K562 (cell line): ENCODE measurements around the gene ZP1. TPM values are rescaled to one million over a fixed set of nuclear protein-coding genes. Genes with fewer than 3 reads are reported as not detected.

Source experiments
- ATF7 ChIP-seq: fragments of 450-650 bp; IDR thresholded peaks from 2 replicates; pipeline ENCODE4 v1.7.1; 2014; ENCODE audit warnings: mild to moderate bottlenecking, moderate library complexity
- CBX3 ChIP-seq, 2 experiments: IDR thresholded peaks; 1 replicate in 1 of 2; 2 replicates in 1 of 2; pipeline ENCODE4 v1.6.1; 2012; ENCODE audit warnings: inconsistent platforms in 2 of 2, low read length in 2 of 2, borderline replicate concordance in 1 of 2, control low read depth in 1 of 2
- CHCHD3 ChIP-seq: fragments of 250-450 bp; sonication (Bioruptor Pico); IDR thresholded peaks from 2 replicates; pipeline ENCODE4 v2.1.2; 2022; ENCODE audit warnings: mild to moderate bottlenecking
- ETV5 ChIP-seq: sonication (generic); formaldehyde crosslinking; IDR thresholded peaks from 2 replicates; pipeline ENCODE4 v1.4.0; 2020; ENCODE audit warnings: low read depth, mild to moderate bottlenecking, missing genetic modification reagents
- HDAC1 ChIP-seq, 2 experiments: fragments of 450-650 bp; IDR thresholded peaks; 2 replicates each; pipeline ENCODE4 v1.6.1; 2016 to 2017; ENCODE audit warnings: inconsistent platforms in 1 of 2, mild to moderate bottlenecking in 1 of 2, moderate library complexity in 1 of 2
- HNRNPLL ChIP-seq: fragments of 200-400 bp; formaldehyde crosslinking; IDR thresholded peaks from 2 replicates; pipeline ENCODE4 v1.6.1; 2017; ENCODE audit warnings: low read length, low read depth, mild to moderate bottlenecking; ENCODE audit not compliant: poor library complexity, severe bottlenecking
- JUN ChIP-seq, 2 experiments: sonication (generic) in 1 of 2; formaldehyde crosslinking in 1 of 2; IDR thresholded peaks; 2 replicates each; pipeline versions ENCODE4 v1.6.1 to v1.8.0; 2012 to 2022; ENCODE audit warnings: borderline replicate concordance in 2 of 2, mild to moderate bottlenecking in 2 of 2, improper control_type of control experiment in 1 of 2, low read depth in 1 of 2, low read length in 1 of 2, missing genetic modification reagents in 1 of 2
- KLF13 ChIP-seq: fragments of 450-650 bp; IDR thresholded peaks from 2 replicates; pipeline ENCODE4 v1.6.1; 2016; ENCODE audit warnings: missing genetic modification characterization, low read depth, mild to moderate bottlenecking, missing compliant biosample characterization, moderate library complexity, borderline replicate concordance
- NUFIP1 ChIP-seq: fragments of 450-650 bp; IDR thresholded peaks from 2 replicates; pipeline ENCODE4 v1.6.1; 2018; ENCODE audit not compliant: partially characterized antibody
- PHF8 ChIP-seq: fragments of 200-600 bp; sonication (generic); IDR thresholded peaks from 2 replicates; pipeline ENCODE4 v1.6.1; 2012; ENCODE audit warnings: mixed run types, mild to moderate bottlenecking, inconsistent platforms, low read length, moderate library complexity, borderline replicate concordance
- POLR3A ChIP-seq: IDR thresholded peaks from 2 replicates; pipeline ENCODE4 v1.6.1; 2011; ENCODE audit warnings: borderline replicate concordance, mild to moderate bottlenecking, moderate library complexity; ENCODE audit not compliant: insufficient read length, insufficient read depth; ENCODE audit errors: extremely low read depth
- RBM15 ChIP-seq: fragments of 200-400 bp; formaldehyde crosslinking; IDR thresholded peaks from 2 replicates; pipeline ENCODE4 v1.6.1; 2018; ENCODE audit warnings: mild to moderate bottlenecking, low read length, moderate library complexity; ENCODE audit not compliant: insufficient read depth
- SMAD1 ChIP-seq: fragments of 150-350 bp; IDR thresholded peaks from 2 replicates; pipeline ENCODE4 v1.6.1; 2014; ENCODE audit warnings: low read length, low read depth; ENCODE audit not compliant: partially characterized antibody
- SRSF9 ChIP-seq: fragments of 200-400 bp; formaldehyde crosslinking; IDR thresholded peaks from 2 replicates; pipeline ENCODE4 v1.6.1; 2017; ENCODE audit warnings: low read depth, low read length, borderline replicate concordance
- ZNF134 ChIP-seq: fragments of 250-450 bp; sonication (Bioruptor Pico); conservative IDR thresholded peaks from 2 replicates; pipeline ENCODE4 v1.4.0; 2020
- ZNF217 ChIP-seq: sonication (generic); formaldehyde crosslinking; IDR thresholded peaks from 2 replicates; pipeline ENCODE4 v1.8.0; 2022; ENCODE audit warnings: mild to moderate bottlenecking, missing genetic modification reagents
- ZNF445 ChIP-seq: fragments of 250-450 bp; sonication (Bioruptor Pico); IDR thresholded peaks from 2 replicates; pipeline ENCODE4 v1.4.0; 2020; ENCODE audit warnings: low read depth, mild to moderate bottlenecking, moderate library complexity
- ZNF830 ChIP-seq: fragments of 250-450 bp; sonication (Bioruptor Pico); IDR thresholded peaks from 2 replicates; pipeline ENCODE4 v1.5.0; 2021; ENCODE audit warnings: mild to moderate bottlenecking
- polyA plus RNA-seq, 8 experiments: library from polyadenylated mRNA; depleted of rRNA in 4 of 8; stranded (reverse) in 5 of 8; unstranded in 3 of 8; fragments of >200 nt; fragmentation: Nextera tagmentation in 2 of 8; fragmentation: Illumina TruSeq in 1 of 8; extraction: Ambion mirVana in 2 of 8; extraction: Trizol in 1 of 8; gene quantifications; 2 replicates each; pipeline versions ENCODE4 v1.2.1 to v1.2.3, GENCODE V29; 2011 to 2014; ENCODE audit warnings: inconsistent platforms in 1 of 8, missing spikeins in 1 of 8
- total RNA-seq, 7 experiments: library from RNA; depleted of rRNA in 6 of 7; stranded (reverse); fragments of >200 nt in 6 of 7; fragmentation: Illumina TruSeq in 2 of 7; extraction: Trizol in 2 of 7; gene quantifications; 2 replicates each; pipeline versions ENCODE4 v1.2.1 to v1.2.3, GENCODE V29; 2011 to 2021; ENCODE audit warnings: low replicate concordance in 1 of 7
- TF ChIP-seq, protein P1 (sequence below): sonication (generic); formaldehyde crosslinking; IDR thresholded peaks from 2 replicates; pipeline ENCODE4 v1.8.1; 2023; ENCODE audit warnings: mild to moderate bottlenecking, missing genetic modification reagents
- TF ChIP-seq, protein P2 (sequence below): fragments of 450-650 bp; IDR thresholded peaks from 2 replicates; pipeline ENCODE4 v1.6.1; 2017; ENCODE audit warnings: antibody characterized with exemption, mild to moderate bottlenecking
- TF ChIP-seq, protein P3 (sequence below): fragments of 250-450 bp; sonication (Bioruptor Pico); IDR thresholded peaks from 2 replicates; pipeline ENCODE4 v1.8.0; 2022; ENCODE audit warnings: moderate library complexity, mild to moderate bottlenecking, inconsistent platforms

ZP1 gene
- total and polyA plus RNA-seq, 9 of the 15 experiments (the other 6 are each of a cell fraction or from before 2014, with no cell fraction given), result 0.11 to 0.15 TPM; not detected in 7

DNA sequence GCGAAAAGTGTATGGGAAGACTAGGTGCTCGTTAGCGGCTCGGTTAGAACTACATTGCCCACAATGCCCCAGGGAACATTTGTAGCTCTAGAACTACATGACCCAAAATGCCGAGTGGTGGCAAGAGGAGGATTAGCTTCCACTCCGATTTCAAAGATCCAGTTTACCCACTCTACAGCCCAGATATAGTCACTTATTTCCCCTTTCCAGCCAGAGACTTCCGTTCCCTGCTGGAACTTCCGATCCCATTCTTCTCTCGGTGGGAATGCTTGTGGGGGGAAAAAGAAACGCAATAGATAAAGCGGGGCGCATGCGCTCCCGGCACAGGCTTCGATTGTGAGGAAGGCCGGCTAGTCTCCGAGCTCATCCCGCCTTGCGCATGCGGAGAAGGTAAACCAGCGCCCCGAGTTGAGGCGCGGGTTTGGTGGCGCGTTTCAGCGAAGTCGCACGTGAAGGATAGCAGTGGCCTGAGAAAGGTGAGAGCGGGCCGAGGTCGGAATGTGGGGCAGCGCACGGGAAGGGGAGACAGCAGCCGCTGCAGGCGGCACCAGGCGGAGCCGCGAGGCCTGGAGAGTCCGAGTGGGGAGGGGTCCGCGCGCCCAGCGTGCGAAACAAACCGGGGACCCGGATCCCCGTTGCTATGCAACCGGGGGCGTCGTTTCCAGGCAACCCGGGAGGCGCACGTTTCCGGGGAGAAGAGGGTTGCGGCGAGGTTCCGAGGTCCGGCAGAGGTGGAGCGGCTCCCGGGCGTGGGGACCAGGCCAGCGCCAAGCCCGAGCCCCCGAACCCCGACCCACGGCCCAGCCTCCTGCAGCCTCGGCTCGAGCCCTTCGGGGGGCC lies 46.7 kb downstream of the ZP1 start, which contains the start of gene TMEM109 (continued):
- TF ChIP-seq, protein P1, sequence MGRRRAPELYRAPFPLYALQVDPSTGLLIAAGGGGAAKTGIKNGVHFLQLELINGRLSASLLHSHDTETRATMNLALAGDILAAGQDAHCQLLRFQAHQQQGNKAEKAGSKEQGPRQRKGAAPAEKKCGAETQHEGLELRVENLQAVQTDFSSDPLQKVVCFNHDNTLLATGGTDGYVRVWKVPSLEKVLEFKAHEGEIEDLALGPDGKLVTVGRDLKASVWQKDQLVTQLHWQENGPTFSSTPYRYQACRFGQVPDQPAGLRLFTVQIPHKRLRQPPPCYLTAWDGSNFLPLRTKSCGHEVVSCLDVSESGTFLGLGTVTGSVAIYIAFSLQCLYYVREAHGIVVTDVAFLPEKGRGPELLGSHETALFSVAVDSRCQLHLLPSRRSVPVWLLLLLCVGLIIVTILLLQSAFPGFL (CRISPR knock-in tag), result no peak
- TF ChIP-seq ZNF830 (CRISPR knock-in tag), result no peak
- no peak for TF ChIP-seq NUFIP1
- TF ChIP-seq PHF8, result peak; percentile 72; the same call in 1 of the 2 replicates
- TF ChIP-seq ETV5 (CRISPR knock-in tag), result peak; percentile 60; the same call in 1 of the 2 replicates
- TF ChIP-seq SMAD1, result peak; percentile 46
- no peak for TF ChIP-seq POLR3A
- TF ChIP-seq RBM15, result no peak
- TF ChIP-seq HDAC1 (IDR thresholded peaks at IDR 0.05), result peak in 1 of 2 experiments; percentile 61; a peak in 1 of 4 replicates
- TF ChIP-seq, protein P2, sequence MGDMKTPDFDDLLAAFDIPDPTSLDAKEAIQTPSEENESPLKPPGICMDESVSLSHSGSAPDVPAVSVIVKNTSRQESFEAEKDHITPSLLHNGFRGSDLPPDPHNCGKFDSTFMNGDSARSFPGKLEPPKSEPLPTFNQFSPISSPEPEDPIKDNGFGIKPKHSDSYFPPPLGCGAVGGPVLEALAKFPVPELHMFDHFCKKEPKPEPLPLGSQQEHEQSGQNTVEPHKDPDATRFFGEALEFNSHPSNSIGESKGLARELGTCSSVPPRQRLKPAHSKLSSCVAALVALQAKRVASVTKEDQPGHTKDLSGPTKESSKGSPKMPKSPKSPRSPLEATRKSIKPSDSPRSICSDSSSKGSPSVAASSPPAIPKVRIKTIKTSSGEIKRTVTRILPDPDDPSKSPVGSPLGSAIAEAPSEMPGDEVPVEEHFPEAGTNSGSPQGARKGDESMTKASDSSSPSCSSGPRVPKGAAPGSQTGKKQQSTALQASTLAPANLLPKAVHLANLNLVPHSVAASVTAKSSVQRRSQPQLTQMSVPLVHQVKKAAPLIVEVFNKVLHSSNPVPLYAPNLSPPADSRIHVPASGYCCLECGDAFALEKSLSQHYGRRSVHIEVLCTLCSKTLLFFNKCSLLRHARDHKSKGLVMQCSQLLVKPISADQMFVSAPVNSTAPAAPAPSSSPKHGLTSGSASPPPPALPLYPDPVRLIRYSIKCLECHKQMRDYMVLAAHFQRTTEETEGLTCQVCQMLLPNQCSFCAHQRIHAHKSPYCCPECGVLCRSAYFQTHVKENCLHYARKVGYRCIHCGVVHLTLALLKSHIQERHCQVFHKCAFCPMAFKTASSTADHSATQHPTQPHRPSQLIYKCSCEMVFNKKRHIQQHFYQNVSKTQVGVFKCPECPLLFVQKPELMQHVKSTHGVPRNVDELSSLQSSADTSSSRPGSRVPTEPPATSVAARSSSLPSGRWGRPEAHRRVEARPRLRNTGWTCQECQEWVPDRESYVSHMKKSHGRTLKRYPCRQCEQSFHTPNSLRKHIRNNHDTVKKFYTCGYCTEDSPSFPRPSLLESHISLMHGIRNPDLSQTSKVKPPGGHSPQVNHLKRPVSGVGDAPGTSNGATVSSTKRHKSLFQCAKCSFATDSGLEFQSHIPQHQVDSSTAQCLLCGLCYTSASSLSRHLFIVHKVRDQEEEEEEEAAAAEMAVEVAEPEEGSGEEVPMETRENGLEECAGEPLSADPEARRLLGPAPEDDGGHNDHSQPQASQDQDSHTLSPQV, result peak; percentile 89
- TF ChIP-seq ZNF445 (CRISPR knock-in tag), result no peak
- no peak for TF ChIP-seq HNRNPLL
- TF ChIP-seq ZNF217 (CRISPR knock-in tag), result no peak
- TF ChIP-seq CBX3 (IDR thresholded peaks at IDR 0.05; ENCODE audit: borderline replicate concordance in 1 of 2, low read length in 2 of 2), result peak in 1 of 2 experiments; percentile 76; a peak in 1 of 3 replicates
- TF ChIP-seq, protein P3, sequence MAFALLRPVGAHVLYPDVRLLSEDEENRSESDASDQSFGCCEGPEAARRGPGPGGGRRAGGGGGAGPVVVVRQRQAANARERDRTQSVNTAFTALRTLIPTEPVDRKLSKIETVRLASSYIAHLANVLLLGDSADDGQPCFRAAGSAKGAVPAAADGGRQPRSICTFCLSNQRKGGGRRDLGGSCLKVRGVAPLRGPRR, result no peak
- no peak for TF ChIP-seq ZNF134
- no peak for TF ChIP-seq CHCHD3 (CRISPR knock-in tag)
- TF ChIP-seq JUN (IDR thresholded peaks at IDR 0.05; ENCODE audit: borderline replicate concordance, low read depth, low read length), result peak; percentile 46; the same call in 1 of the 2 replicates
- peak; percentile 71; the same call in 1 of the 2 replicates for TF ChIP-seq JUN (CRISPR knock-in tag; IDR thresholded peaks at IDR 0.05; ENCODE audit: borderline replicate concordance)
- no peak for TF ChIP-seq SRSF9
- TF ChIP-seq ATF7, result peak; percentile 57; the same call in 1 of the 2 replicates
- no peak for TF ChIP-seq KLF13 (tag)
